GM12878 (cell line): Measurements from ENCODE around the gene TAC3. TPM values are rescaled to one million over a fixed set of nuclear protein-coding genes. Genes with fewer than 3 reads are reported as not detected.
A peak's percentile ranks its signal among the peaks of the same experiment; 100 is the strongest.

ENCODE experiments used
- ATAC-seq: fragments of 200-7000 bp; cut with Tn5 transposase; 3 replicates; pipeline ENCODE4 v1.9.1; 2020; ENCODE audit warnings: mild to moderate bottlenecking, moderate library complexity
- BruUV-seq: library from RNA; stranded (reverse); fragments of 400-500 nt; replicated peaks from 2 replicates; lab custom pipeline; 2021; lab: Mats Ljungman, UMichigan
- CTCF ChIA-PET: fragments of 300-600 bp; sonication (Branson Sonifier 250); formaldehyde crosslinking; extraction: SDS; loops from one replicate; lab custom pipeline; 2021; ENCODE audit warnings: inconsistent platforms; lab: Yijun Ruan, JAX
- POLR2A ChIA-PET: fragments of 350-600 bp; formaldehyde crosslinking; extraction: SDS; loops from one replicate; lab custom pipeline; 2021; ENCODE audit warnings: inconsistent platforms; lab: Charles Lee
- RAD21 ChIA-PET: fragments of 300-600 bp; sonication (Branson Sonifier 250); formaldehyde crosslinking; loops from one replicate; lab custom pipeline; 2023; ENCODE audit warnings: antibody characterized with exemption; ENCODE audit not compliant: unreplicated experiment; lab: Charles Lee
- SMC1A ChIA-PET: fragments of 300-600 bp; sonication (Branson Sonifier 250); formaldehyde crosslinking; loops from one replicate; lab custom pipeline; 2023; ENCODE audit not compliant: unreplicated experiment, uncharacterized antibody; lab: Charles Lee
- DNase-seq: peaks from one replicate; pipeline ENCODE4 v3.0.0-alpha.2; 2011; ENCODE audit warnings: low read depth, low spot score
- FAIRE-seq: peaks from 3 replicates; lab custom pipeline; 2011; peaks lifted over from hg19 to GRCh38; lab: Jason Lieb, UNC
- H2AFZ ChIP-seq: 2 replicates; pipeline ENCODE4 v1.6.0; 2011; ENCODE audit warnings: low read depth, low read length, control low read depth; ENCODE audit not compliant: control insufficient read depth
- H3K27ac ChIP-seq: 2 replicates; pipeline ENCODE4 v1.5.1; 2011; ENCODE audit warnings: control low read depth; ENCODE audit not compliant: control insufficient read depth, insufficient read depth
- H3K27me3 ChIP-seq, 2 experiments: replicated peaks in 1 of 2; 2 replicates each; pipeline versions ENCODE4 v1.6.0 to v1.6.1; 2011; ENCODE audit warnings: low read length in 1 of 2; ENCODE audit not compliant: control insufficient read depth in 2 of 2, insufficient read depth in 2 of 2
- H3K36me3 ChIP-seq, 2 experiments: 2 replicates each; pipeline ENCODE4 v1.5.1; 2011; ENCODE audit warnings: low read length in 1 of 2; ENCODE audit not compliant: control insufficient read depth in 2 of 2, insufficient read depth in 2 of 2
- H3K4me1 ChIP-seq: 2 replicates; pipeline ENCODE4 v1.6.1; 2011; ENCODE audit warnings: mild to moderate bottlenecking, low read length, moderate library complexity, mixed read lengths; ENCODE audit not compliant: control insufficient read depth, insufficient read depth
- H3K4me2 ChIP-seq: 2 replicates; pipeline ENCODE4 v1.6.0; 2011; ENCODE audit warnings: control low read depth; ENCODE audit not compliant: control insufficient read depth, insufficient read depth
- H3K4me3 ChIP-seq: fragments of 200-600 bp; sonication (generic); 2 replicates; pipeline ENCODE4 v1.5.1; 2016
- H3K79me2 ChIP-seq: 2 replicates; pipeline ENCODE4 v1.6.0; 2011; ENCODE audit warnings: low read length; ENCODE audit not compliant: control insufficient read depth, insufficient read depth
- H3K9ac ChIP-seq: 2 replicates; pipeline ENCODE4 v1.8.0; 2011; ENCODE audit warnings: low read length, control low read depth, mixed read lengths; ENCODE audit not compliant: control insufficient read depth, insufficient read depth
- H3K9me3 ChIP-seq: replicated peaks from 3 replicates; pipeline ENCODE4 v1.5.1; 2011; ENCODE audit warnings: mild to moderate bottlenecking, low read length; ENCODE audit not compliant: control insufficient read depth, insufficient read depth
- H4K20me1 ChIP-seq: 2 replicates; pipeline ENCODE4 v1.6.0; 2011; ENCODE audit not compliant: control insufficient read depth, insufficient read depth
- ATF7 ChIP-seq: fragments of 450-650 bp; IDR thresholded peaks from 2 replicates; pipeline ENCODE4 v1.6.1; 2016; ENCODE audit warnings: low read depth, mild to moderate bottlenecking
- BACH1 ChIP-seq: fragments of 450-650 bp; IDR thresholded peaks from 2 replicates; pipeline ENCODE4 v1.6.1; 2017; ENCODE audit warnings: mild to moderate bottlenecking, borderline replicate concordance
- CHD4 ChIP-seq: fragments of 200-600 bp; sonication (generic); IDR thresholded peaks from 2 replicates; pipeline ENCODE4 v1.6.1; 2016; ENCODE audit warnings: mild to moderate bottlenecking
- HCFC1 ChIP-seq: fragments of 150-350 bp; IDR thresholded peaks from 2 replicates; pipeline ENCODE4 v1.6.1; 2014; ENCODE audit warnings: low read length
- IKZF1 ChIP-seq: fragments of 450-650 bp; conservative IDR thresholded peaks from 2 replicates; pipeline ENCODE4 v1.6.1; 2017; ENCODE audit warnings: antibody characterized with exemption, mild to moderate bottlenecking
- JUND ChIP-seq: IDR thresholded peaks from 2 replicates; pipeline ENCODE4 v1.6.1; 2012; ENCODE audit warnings: low read depth, mild to moderate bottlenecking, low read length, improper control_type of control experiment, moderate library complexity
- LARP7 ChIP-seq: fragments of 450-650 bp; IDR thresholded peaks from 2 replicates; pipeline ENCODE4 v1.6.1; 2017; ENCODE audit warnings: mild to moderate bottlenecking
- NR2C1 ChIP-seq: fragments of 450-650 bp; IDR thresholded peaks from 2 replicates; pipeline ENCODE4 v1.6.1; 2017; ENCODE audit warnings: antibody characterized with exemption, mild to moderate bottlenecking, moderate library complexity
- NR2F1 ChIP-seq: fragments of 450-650 bp; conservative IDR thresholded peaks from 2 replicates; pipeline ENCODE4 v1.6.1; 2017; ENCODE audit warnings: mild to moderate bottlenecking
- NRF1 ChIP-seq: conservative IDR thresholded peaks from 2 replicates; pipeline ENCODE4 v1.6.1; 2011; ENCODE audit warnings: mild to moderate bottlenecking, low read depth, low read length, improper control_type of control experiment
- RELA ChIP-seq: fragments of 450-650 bp; IDR thresholded peaks from 2 replicates; pipeline ENCODE4 v1.8.0; 2014; ENCODE audit warnings: borderline replicate concordance; ENCODE audit not compliant: partially characterized antibody
- RUNX3 ChIP-seq: IDR thresholded peaks from 2 replicates; pipeline ENCODE4 v1.6.1; 2012; ENCODE audit warnings: low read length, inconsistent platforms
- SRF ChIP-seq, 2 experiments: IDR thresholded peaks; 2 replicates each; pipeline ENCODE4 v1.6.1; 2011; ENCODE audit warnings: low read depth in 2 of 2, low read length in 2 of 2, mild to moderate bottlenecking in 1 of 2, moderate library complexity in 1 of 2
- SUPT20H ChIP-seq: IDR thresholded peaks from 2 replicates; pipeline ENCODE4 v1.6.1; 2011; ENCODE audit warnings: low read depth, mild to moderate bottlenecking, low read length, moderate library complexity, borderline replicate concordance; ENCODE audit not compliant: control insufficient read depth
- TCF7 ChIP-seq: IDR thresholded peaks from 2 replicates; pipeline ENCODE4 v1.6.1; 2014; ENCODE audit warnings: antibody characterized with exemption, borderline replicate concordance
- WGBS: methylation state at CpG from one replicate; pipeline ENCODE4 v1.1.6; 2016; ENCODE audit warnings: low lambda C conversion rate; ENCODE audit not compliant: insufficient replicate concordance, insufficient coverage; ENCODE audit errors: missing lambda C conversion rate; 5-methylcytosine and 5-hydroxymethylcytosine counted together
- in situ Hi-C: fragments of 300-500 bp; cut with MboI; formaldehyde crosslinking; loops from 9 replicates; pipeline ENCODE4 v1.14.3; 2018; ENCODE audit warnings: mixed read lengths
- intact Hi-C: fragments of 100-400 bp; cut with micrococcal nuclease; formaldehyde crosslinking; loops from one replicate; pipeline ENCODE4 v1.14.2; 2022; ENCODE audit not compliant: unreplicated experiment
- polyA plus RNA-seq, 11 experiments: library from polyadenylated mRNA; depleted of rRNA in 4 of 11; unstranded in 6 of 11; stranded (reverse) in 5 of 11; fragments of >200 nt; fragmentation: Nextera tagmentation in 4 of 11; fragmentation: Illumina TruSeq in 1 of 11; extraction: Ambion mirVana in 4 of 11; extraction: Trizol in 1 of 11; gene quantifications; 1 replicate in 1 of 11; 2 replicates in 10 of 11; pipeline versions ENCODE4 v1.2.1 to v1.2.3, GENCODE V29; 2011 to 2016; ENCODE audit warnings: inconsistent platforms in 2 of 11, missing spikeins in 2 of 11, low read depth in 1 of 11
- total RNA-seq, 4 experiments: library from RNA; depleted of rRNA in 3 of 4; stranded (reverse); fragments of >200 nt in 3 of 4; fragmentation: Illumina TruSeq in 1 of 4; extraction: Trizol in 1 of 4; gene quantifications; 2 replicates each; pipeline versions ENCODE4 v1.2.1 to v1.2.3, GENCODE V29; 2013 to 2021
- TF ChIP-seq, protein P1 (sequence below): IDR thresholded peaks from 2 replicates; pipeline ENCODE4 v1.6.1; 2011; ENCODE audit warnings: mild to moderate bottlenecking, low read depth, low read length, moderate library complexity; ENCODE audit not compliant: insufficient replicate concordance
- TF ChIP-seq, protein P2 (sequence below), 3 experiments: IDR thresholded peaks in 2 of 3; conservative IDR thresholded peaks in 1 of 3; 2 replicates each; pipeline ENCODE4 v1.5.1; 2011; ENCODE audit warnings: low read depth in 3 of 3, low read length in 3 of 3, mild to moderate bottlenecking in 3 of 3, control low read depth in 2 of 3, moderate library complexity in 2 of 3, inconsistent platforms in 1 of 3, mixed read lengths in 1 of 3; ENCODE audit not compliant: control insufficient read depth in 2 of 3, insufficient read depth in 1 of 3; ENCODE audit errors: extremely low read depth in 1 of 3
- TF ChIP-seq, protein P3 (sequence below): IDR thresholded peaks from 2 replicates; pipeline ENCODE4 v1.6.1; 2011; ENCODE audit warnings: low read depth, low read length, improper control_type of control experiment, borderline replicate concordance

The TAC3 gene
- total and polyA plus RNA-seq, 10 of the 15 experiments (the other 5 are each of a cell fraction or from before 2014, with no cell fraction given): 0.11 to 0.18 (median 0.13) TPM; not detected in 7

DNA sequence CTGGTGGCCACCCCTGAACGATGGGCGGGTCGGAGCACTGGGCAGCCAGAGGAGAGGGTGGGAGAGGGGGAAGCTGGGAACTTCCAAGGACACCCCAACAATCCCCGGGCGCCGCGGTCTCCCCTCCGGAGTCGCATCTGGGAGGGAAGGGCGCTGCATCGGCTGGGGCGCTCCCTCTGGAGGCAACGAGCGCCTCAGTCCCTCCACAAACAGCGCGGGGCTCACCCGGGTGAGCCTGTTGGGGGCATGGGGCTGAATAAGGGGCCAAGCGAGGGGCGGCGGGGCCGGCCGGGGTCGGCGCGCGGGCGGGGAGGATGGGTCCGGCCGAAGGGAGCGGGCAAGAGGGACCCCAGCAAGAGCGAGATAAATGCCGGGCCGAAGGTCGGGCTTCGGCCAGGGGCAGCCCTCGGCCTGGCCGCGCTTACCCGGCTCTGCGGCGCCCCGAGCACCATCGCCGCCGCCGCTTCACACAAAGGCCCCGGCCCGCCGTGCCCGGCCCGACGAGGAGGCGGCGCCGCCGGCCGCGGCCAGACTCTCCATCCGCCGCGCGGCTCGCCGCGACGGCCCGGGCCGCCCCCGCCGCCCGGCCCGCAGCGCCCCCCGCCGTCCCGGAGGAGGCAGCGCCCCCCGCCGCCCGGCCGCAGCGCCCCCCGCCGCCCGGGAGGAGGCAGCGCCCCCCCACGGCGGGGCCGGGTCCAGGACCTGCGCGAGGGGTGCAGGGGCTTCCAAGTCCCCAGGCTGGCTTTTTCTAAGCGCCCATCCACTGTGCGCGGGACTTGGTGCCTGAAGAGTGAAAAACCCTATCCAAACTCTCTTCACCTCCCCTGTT lies 10.1 kb downstream of the TAC3 start, which contains the start of gene ZBTB39:
Gene ZBTB39, minus strand, starts transcription at position 567 of the 829 bp plus-strand sequence. CDS start 1,629 bp downstream, outside the sequence.
- no peaks in the 10 kb centered on the region for H4K20me1 ChIP-seq
- ChIA-PET SMC1A (interaction anchor here (1.7 to 12.3 kb wide), 4 partner anchors 18 to 247 kb away, joined by 4 to 125 read pairs (median 32); partner anchors contain the start of genes HSD17B6 and STAT6), RAD21 (interaction anchor here (1.1 to 5.8 kb wide), 3 partner anchors 59 to 106 kb away, joined by 3 to 44 read pairs (median 20); partner anchors contain the start of gene STAT6), CTCF (interaction anchor here (0.6 to 12.1 kb wide), 21 partner anchors 10 to 280 kb away, joined by 3 to 177 read pairs (median 5); partner anchors contain the start of genes HSD17B6, PRIM1 and STAT6), POLR2A (interaction anchor here (1.1 to 1.2 kb wide), 2 partner anchors 105 to 106 kb away, joined by 3 to 5 read pairs; partner anchors contain the start of gene STAT6)
- intact Hi-C loops: no loop called here
- peaks cover 6% of the 10 kb centered on the region for H3K79me2 ChIP-seq
- in situ Hi-C loops: no loop called here
- peak within 1 kb of the TSS; percentile 81 for H3K9ac ChIP-seq
- no peaks in the 10 kb centered on the region for H3K27me3 ChIP-seq
- H3K4me3 ChIP-seq: peak within 1 kb of the TSS; percentile 93
- WGBS: under 1% methylated on average over 40 of the region's 94 CpGs
- no TSS peak for BruUV-seq
- peak within 1 kb of the TSS; percentile 62 for H2AFZ ChIP-seq
- peak within 1 kb of the TSS; percentile 72 for H3K4me2 ChIP-seq
- H3K27ac ChIP-seq: peak within 1 kb of the TSS; percentile 28; the same call in 1 of the 2 replicates
- no peak for FAIRE-seq
- peak; percentile 82 for ATAC-seq
- DNase-seq: no peak
- H3K36me3 ChIP-seq: peaks cover 1 to 6% of the 10 kb centered on the region in 2 experiments; a peak in 1 of 4 replicates
- peaks cover 10% of the 10 kb centered on the region for H3K4me1 ChIP-seq
- H3K9me3 ChIP-seq: no peaks in the 10 kb centered on the region
- TF ChIP-seq BACH1 (peak; percentile 54; the same call in 1 of the 2 replicates), NR2F1 (peak; percentile 63), SUPT20H (no peak), NRF1 (no peak), SRF (IDR thresholded peaks at IDR 0.05; ENCODE audit: low read depth in 2 of 2, low read length in 2 of 2) (peak in 1 of 2 experiments; percentile 1; a peak in 1 of 4 replicates), IKZF1 (peak; percentile 64), HCFC1 (no peak), JUND (no peak), RELA (no peak), CHD4 (no peak), TCF7 (no peak), LARP7 (0 out of 2 replicates have a peak, but pooled peaks have one; percentile 63), NR2C1 (peak; percentile 27; the same call in 1 of the 2 replicates), RUNX3 (no peak), ATF7 (no peak)
- TF ChIP-seq, protein P1, sequence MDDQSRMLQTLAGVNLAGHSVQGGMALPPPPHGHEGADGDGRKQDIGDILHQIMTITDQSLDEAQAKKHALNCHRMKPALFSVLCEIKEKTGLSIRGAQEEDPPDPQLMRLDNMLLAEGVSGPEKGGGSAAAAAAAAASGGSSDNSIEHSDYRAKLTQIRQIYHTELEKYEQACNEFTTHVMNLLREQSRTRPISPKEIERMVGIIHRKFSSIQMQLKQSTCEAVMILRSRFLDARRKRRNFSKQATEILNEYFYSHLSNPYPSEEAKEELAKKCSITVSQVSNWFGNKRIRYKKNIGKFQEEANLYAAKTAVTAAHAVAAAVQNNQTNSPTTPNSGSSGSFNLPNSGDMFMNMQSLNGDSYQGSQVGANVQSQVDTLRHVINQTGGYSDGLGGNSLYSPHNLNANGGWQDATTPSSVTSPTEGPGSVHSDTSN: no peak
- TF ChIP-seq, protein P2, sequence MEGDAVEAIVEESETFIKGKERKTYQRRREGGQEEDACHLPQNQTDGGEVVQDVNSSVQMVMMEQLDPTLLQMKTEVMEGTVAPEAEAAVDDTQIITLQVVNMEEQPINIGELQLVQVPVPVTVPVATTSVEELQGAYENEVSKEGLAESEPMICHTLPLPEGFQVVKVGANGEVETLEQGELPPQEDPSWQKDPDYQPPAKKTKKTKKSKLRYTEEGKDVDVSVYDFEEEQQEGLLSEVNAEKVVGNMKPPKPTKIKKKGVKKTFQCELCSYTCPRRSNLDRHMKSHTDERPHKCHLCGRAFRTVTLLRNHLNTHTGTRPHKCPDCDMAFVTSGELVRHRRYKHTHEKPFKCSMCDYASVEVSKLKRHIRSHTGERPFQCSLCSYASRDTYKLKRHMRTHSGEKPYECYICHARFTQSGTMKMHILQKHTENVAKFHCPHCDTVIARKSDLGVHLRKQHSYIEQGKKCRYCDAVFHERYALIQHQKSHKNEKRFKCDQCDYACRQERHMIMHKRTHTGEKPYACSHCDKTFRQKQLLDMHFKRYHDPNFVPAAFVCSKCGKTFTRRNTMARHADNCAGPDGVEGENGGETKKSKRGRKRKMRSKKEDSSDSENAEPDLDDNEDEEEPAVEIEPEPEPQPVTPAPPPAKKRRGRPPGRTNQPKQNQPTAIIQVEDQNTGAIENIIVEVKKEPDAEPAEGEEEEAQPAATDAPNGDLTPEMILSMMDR (IDR thresholded peaks at IDR 0.05 in 2 of 3, conservative IDR thresholded peaks at IDR 0.05 in 1 of 3; ENCODE audit: control insufficient read depth in 2 of 3, extremely low read depth in 1 of 3, insufficient read depth in 1 of 3, low read depth in 3 of 3, low read length in 3 of 3): peak; percentile 48 to 61 (median 58)
- TF ChIP-seq, protein P3, sequence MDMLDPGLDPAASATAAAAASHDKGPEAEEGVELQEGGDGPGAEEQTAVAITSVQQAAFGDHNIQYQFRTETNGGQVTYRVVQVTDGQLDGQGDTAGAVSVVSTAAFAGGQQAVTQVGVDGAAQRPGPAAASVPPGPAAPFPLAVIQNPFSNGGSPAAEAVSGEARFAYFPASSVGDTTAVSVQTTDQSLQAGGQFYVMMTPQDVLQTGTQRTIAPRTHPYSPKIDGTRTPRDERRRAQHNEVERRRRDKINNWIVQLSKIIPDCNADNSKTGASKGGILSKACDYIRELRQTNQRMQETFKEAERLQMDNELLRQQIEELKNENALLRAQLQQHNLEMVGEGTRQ: no peak
